Tibial nerve (tissue), 4 donors: ENCODE results near the gene TMIGD3.

ENCODE experiments used
- CTCF ChIP-seq, 5 experiments: fragments of 200-600 bp in 3 of 5; fragments of 450-650 bp in 2 of 5; sonication (generic) in 3 of 5; IDR thresholded peaks; one replicate each; pipeline ENCODE4 v1.5.1; 2016 to 2019; ENCODE audit warnings: antibody characterized with exemption in 5 of 5, mild to moderate bottlenecking in 3 of 5, moderate library complexity in 2 of 5
- EP300 ChIP-seq, 2 donors: sonication (generic); formaldehyde crosslinking; IDR thresholded peaks; one replicate each; pipeline ENCODE4 v1.6.1; 2017; ENCODE audit warnings: antibody characterized with exemption in 2 of 2, mild to moderate bottlenecking in 1 of 2
- POLR2A ChIP-seq, 2 donors: fragments of 450-650 bp; IDR thresholded peaks; one replicate each; pipeline ENCODE4 v1.6.1; 2017; ENCODE audit warnings: antibody characterized with exemption in 2 of 2, mild to moderate bottlenecking in 2 of 2, moderate library complexity in 2 of 2

- TF ChIP-seq EP300 (IDR thresholded peaks at IDR 0.05): no peak
- TF ChIP-seq POLR2A (IDR thresholded peaks at IDR 0.05): no peak
- no peak for TF ChIP-seq CTCF (IDR thresholded peaks at IDR 0.05)
Measured at GRCh38 chr1:111467865-111468716, 35.3 kb downstream of the TMIGD3 start.
